ENCODE measurements around the gene DACH1.

- TF ChIP-seq EP300 (IDR thresholded peaks at IDR 0.05; ENCODE audit: borderline replicate concordance in 1 of 2, low read depth in 2 of 2, low read length in 2 of 2): no peak
- no peak for TF ChIP-seq RAD21 (IDR thresholded peaks at IDR 0.05 in 1 of 2, conservative IDR thresholded peaks at IDR 0.05 in 1 of 2; ENCODE audit: low read depth in 2 of 2, low read length in 2 of 2)
Observed at GRCh38 chr13:71801781-71802180, 65.2 kb downstream of the DACH1 start.

Data from H1 (cell line).